Subcutaneous abdominal adipose tissue (tissue), 5 donors: ENCODE data around the gene PLET1.

Experiments used
- H3K27ac ChIP-seq: one replicate; pipeline ENCODE4 v1.7.0; 2013; ENCODE audit warnings: low read depth, mild to moderate bottlenecking, inconsistent platforms, low read length, moderate library complexity
- H3K27me3 ChIP-seq, 5 donors: one replicate each; pipeline ENCODE4 v1.7.0; 2013; ENCODE audit warnings: low read length in 5 of 5, inconsistent platforms in 1 of 5; ENCODE audit not compliant: control insufficient read depth in 5 of 5, insufficient read depth in 4 of 5
- H3K36me3 ChIP-seq, 5 donors: one replicate each; pipeline ENCODE4 v1.7.0; 2013; ENCODE audit warnings: low read length in 5 of 5; ENCODE audit not compliant: control insufficient read depth in 5 of 5, insufficient read depth in 5 of 5
- H3K4me1 ChIP-seq, 5 donors: one replicate each; pipeline ENCODE4 v1.7.0; 2013; ENCODE audit warnings: low read length in 5 of 5, mild to moderate bottlenecking in 3 of 5, moderate library complexity in 1 of 5; ENCODE audit not compliant: control insufficient read depth in 5 of 5, insufficient read depth in 5 of 5
- H3K4me3 ChIP-seq, 5 donors: one replicate each; pipeline ENCODE4 v1.7.0; 2013; ENCODE audit warnings: low read length in 5 of 5, low read depth in 1 of 5
- H3K9ac ChIP-seq, 5 donors: one replicate each; pipeline ENCODE4 v1.7.0; 2013; ENCODE audit warnings: low read length in 5 of 5, mild to moderate bottlenecking in 4 of 5, moderate library complexity in 3 of 5
- H3K9me3 ChIP-seq, 5 donors: one replicate each; pipeline ENCODE4 v1.7.0; 2013; ENCODE audit warnings: low read length in 5 of 5; ENCODE audit not compliant: control insufficient read depth in 5 of 5
- donor health status: healthy.
- donor health status: healthy.
- donor health status: healthy.
- donor health status: healthy.
- donor health status: healthy.

Gene PLET1, protein sequence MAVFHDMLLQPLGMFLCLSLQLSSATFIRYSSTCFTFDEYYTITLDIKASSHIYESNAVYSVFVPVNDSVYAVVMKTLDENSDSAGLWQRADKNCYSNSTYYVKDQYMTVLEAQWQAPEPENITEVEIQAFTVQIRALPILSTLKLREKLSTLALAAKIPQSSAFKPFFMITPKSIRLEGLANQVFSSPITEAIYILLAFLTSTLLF

DNA sequence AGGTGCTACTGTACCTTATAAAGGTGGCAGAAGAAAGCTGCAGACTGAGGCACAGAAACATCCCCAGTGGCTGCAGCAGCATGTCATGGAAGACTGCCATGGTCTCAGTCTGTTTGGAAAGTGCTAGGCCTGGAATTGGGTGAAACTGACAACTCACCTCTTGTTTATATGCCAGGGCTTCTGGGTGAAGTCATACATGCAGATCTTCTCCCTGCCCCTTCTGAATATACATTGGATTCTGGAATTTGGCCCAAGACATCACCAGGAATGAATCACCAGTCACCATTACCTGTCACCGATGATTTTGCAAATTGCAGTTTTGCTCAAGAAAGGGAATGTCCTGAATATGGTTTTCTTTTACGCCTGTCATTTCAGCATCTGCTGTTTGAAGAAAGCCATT is at the start of gene PLET1:
PLET1 (minus strand) TSS at position 371 of the 400 bp plus-strand sequence; CDS start at position 100, 271 bp downstream.
- Histone ChIP-seq H3K27ac (no peak within 1 kb of the TSS), H3K27me3 (no peaks in the 10 kb centered on the region), H3K9me3 (no peaks in the 10 kb centered on the region), H3K36me3 (peaks cover 0 to 6% (median 0%) of the 10 kb centered on the region in 5 donors), H3K4me1 (no peaks in the 10 kb centered on the region), H3K4me3 (no peak within 1 kb of the TSS), H3K9ac (no peak within 1 kb of the TSS)

DNA sequence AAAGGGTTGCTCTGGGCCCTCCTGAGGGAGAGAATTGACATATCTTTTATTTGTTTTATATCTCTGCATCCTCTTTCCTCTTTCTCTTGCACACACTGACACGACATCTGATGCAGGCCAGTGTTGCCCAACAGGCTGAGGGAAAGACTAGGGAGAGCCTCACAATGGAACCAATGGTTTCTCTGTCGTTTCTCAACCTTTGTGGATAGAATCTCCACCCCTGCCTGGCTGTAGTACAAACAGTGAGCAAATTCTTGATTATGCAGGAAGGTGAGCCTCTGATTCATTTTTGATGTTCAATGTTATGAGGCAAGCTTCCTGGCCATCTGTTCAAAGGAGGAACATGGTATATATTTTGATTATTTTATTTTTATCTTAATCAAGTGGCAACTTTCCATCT is 49.8 kb upstream of the PLET1 start:
- no peak overlapping the region for H3K9ac ChIP-seq
- no peaks in the 10 kb centered on the region for H3K36me3 ChIP-seq
- peaks cover 0 to 5% (median 4%) of the 10 kb centered on the region in 5 donors for H3K4me1 ChIP-seq
- peaks cover 0 to 6% (median 0%) of the 10 kb centered on the region in 5 donors for H3K9me3 ChIP-seq
- H3K27me3 ChIP-seq = no peaks in the 10 kb centered on the region
- no peak overlapping the region for H3K27ac ChIP-seq
- no peak overlapping the region for H3K4me3 ChIP-seq

DNA sequence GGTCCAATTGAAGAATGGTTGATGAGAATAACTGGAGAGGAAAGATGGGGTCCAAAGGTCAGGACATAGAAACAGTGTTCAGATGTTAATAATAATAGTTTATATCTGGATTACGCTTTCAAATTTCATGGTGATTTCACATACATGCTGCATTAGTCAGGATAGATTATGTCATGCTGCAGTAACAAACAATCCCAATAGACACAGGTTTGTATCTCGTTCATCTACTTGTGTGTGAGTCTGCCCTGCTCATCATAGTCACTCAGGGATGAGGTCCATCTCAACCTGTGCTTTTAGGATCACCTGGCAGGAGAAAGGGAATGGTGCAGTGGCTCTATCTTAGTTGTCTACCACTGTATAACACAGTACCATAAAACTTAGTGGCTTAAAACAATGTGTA is 48.0 kb upstream of the PLET1 start:
- H3K27ac ChIP-seq = no peak overlapping the region
- no peaks in the 10 kb centered on the region for H3K27me3 ChIP-seq
- H3K4me1 ChIP-seq = peaks cover 0 to 11% (median 11%) of the 10 kb centered on the region in 5 donors
- no peaks in the 10 kb centered on the region for H3K36me3 ChIP-seq
- no peak overlapping the region for H3K9ac ChIP-seq
- no peak overlapping the region for H3K4me3 ChIP-seq
- H3K9me3 ChIP-seq = peaks cover 0 to 6% (median 0%) of the 10 kb centered on the region in 5 donors

DNA sequence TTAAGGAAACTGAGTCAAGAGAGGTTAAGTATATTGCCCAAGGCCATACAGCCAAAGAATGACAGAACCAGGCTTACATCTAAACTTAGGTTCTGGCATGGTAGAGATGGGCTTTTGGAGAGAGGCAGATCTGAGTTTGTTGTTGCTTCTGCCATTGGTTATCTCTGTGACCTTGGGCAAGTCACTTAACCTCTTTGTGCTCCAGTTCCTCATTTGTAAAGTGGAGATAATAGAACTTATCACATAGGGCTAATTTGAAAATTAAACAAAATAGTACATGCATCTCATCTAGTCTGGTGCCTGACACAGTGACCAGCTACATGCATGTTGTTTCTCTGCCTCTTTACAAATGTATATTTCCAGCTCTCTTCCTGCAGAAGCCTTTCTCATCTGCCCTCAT is 47.0 kb upstream of the PLET1 start:
- H3K9ac ChIP-seq = no peak overlapping the region
- H3K4me3 ChIP-seq = no peak overlapping the region
- H3K36me3 ChIP-seq = no peaks in the 10 kb centered on the region
- no peak overlapping the region for H3K27ac ChIP-seq
- H3K4me1 ChIP-seq = peaks cover 0 to 13% (median 11%) of the 10 kb centered on the region in 5 donors
- peaks cover 0 to 6% (median 0%) of the 10 kb centered on the region in 5 donors for H3K9me3 ChIP-seq
- H3K27me3 ChIP-seq = no peaks in the 10 kb centered on the region

DNA sequence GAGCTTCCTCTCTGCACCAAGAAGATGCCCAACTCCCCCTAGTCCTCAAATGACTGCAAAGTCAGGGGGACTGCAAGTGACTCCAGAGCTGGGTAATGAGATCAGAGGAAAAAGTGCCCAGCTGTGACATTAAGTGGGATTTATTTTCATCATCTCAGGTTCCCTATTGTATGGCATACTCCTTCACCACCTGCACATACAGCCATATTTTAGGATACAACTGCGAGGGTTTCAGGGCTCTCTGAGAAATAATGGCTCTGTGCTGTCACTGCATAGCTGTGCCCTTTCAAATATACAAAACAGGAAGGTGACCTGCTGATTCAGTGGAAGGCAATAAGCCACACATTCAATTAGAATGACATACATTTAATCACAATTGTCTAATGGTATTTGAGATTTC is 45.6 kb upstream of the PLET1 start:
- peaks cover 0 to 6% (median 0%) of the 10 kb centered on the region in 5 donors for H3K9me3 ChIP-seq
- peaks cover 0 to 19% (median 17%) of the 10 kb centered on the region in 5 donors for H3K4me1 ChIP-seq
- no peak overlapping the region for H3K9ac ChIP-seq
- no peaks in the 10 kb centered on the region for H3K27me3 ChIP-seq
- H3K4me3 ChIP-seq = no peak overlapping the region
- no peaks in the 10 kb centered on the region for H3K36me3 ChIP-seq
- no peak overlapping the region for H3K27ac ChIP-seq

DNA sequence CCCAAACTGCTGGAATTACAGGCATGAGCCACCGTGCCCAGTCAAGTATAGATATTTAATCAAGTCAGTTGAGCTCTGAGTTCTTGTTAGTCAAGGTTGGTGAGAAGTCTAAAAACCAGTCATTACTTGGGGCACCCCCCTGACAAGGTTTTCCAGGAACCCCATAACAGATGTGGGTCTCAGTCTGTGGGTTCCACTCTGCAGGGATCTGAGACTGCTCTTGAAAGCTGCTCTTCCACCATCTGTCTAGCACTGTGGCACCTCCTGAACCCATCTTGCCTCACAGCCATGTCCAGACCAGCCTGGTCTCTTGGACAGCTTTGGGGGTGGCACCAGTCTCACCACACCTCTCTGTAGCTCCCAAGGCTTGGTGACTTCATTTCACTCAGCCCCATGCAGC is 44.3 kb upstream of the PLET1 start:
- H3K9ac ChIP-seq = no peak overlapping the region
- H3K27ac ChIP-seq = no peak overlapping the region
- peaks cover 0 to 19% (median 17%) of the 10 kb centered on the region in 5 donors for H3K4me1 ChIP-seq
- H3K9me3 ChIP-seq = peaks cover 0 to 6% (median 0%) of the 10 kb centered on the region in 5 donors
- no peaks in the 10 kb centered on the region for H3K36me3 ChIP-seq
- no peaks in the 10 kb centered on the region for H3K27me3 ChIP-seq
- no peak overlapping the region for H3K4me3 ChIP-seq

DNA sequence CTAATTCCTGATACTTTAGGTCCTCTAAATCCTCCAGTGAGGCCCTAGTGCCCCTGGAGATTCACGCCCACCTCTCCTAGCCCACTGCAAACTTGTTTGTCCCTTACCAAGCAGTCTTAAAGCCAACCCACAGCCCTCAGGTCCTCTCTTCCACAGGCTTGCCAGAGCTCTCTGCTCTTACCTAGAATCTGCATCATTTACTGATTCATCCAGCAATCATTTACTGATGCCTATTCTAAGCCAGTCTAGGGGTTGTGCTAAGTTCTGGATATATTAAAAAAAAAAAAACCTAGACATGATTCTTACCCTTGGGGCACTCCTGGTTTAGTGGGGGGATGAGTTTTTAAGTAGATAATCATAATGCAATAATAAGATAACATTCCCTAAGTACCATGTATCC is 43.0 kb upstream of the PLET1 start:
- Histone ChIP-seq H3K9me3 (peaks cover 0 to 3% (median 0%) of the 10 kb centered on the region in 5 donors), H3K4me1 (peaks cover 0 to 22% (median 17%) of the 10 kb centered on the region in 5 donors)

DNA sequence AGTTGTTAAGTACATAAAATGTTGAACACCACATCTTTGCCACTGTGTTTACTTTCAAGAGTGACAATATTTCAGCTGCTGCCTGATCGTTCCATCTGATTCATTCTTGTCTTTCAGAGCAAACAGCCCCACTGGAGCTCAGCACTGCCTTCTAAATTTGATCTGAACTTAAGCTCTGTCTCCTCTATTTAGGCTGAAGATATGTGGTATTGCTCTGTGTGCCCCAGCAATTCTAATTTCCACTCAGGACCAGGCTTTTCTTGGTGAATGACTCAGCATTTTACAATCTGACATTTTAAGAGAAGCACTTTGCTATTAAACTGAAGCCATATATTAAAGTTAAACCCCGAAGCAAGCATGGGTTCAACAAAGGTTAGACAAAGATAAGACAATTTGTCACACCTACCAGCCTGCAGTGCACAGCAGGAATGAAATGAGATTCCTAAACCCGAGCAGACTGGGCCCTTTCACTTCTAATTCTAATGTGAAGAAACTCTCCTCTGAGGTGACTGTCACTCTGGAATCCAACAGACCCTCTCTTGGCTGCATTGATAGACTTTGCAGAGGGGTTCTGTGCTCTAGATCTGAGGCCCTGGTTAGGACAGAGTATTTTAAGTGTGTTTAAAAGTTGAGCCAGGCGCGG is 41.7 kb upstream of the PLET1 start:
- Histone ChIP-seq H3K27ac (no peak overlapping the region), H3K4me3 (no peak overlapping the region), H3K9me3 (no peaks in the 10 kb centered on the region), H3K36me3 (peaks cover 0 to 4% (median 0%) of the 10 kb centered on the region in 5 donors), H3K4me1 (peaks cover 0 to 24% (median 17%) of the 10 kb centered on the region in 5 donors), H3K27me3 (no peaks in the 10 kb centered on the region), H3K9ac (no peak overlapping the region)

More for the DNA sequence above, 43.0 kb upstream of the PLET1 start:
- no peak overlapping the region for H3K27ac ChIP-seq
- H3K36me3 ChIP-seq = no peaks in the 10 kb centered on the region
- H3K9ac ChIP-seq = no peak overlapping the region
- H3K27me3 ChIP-seq = no peaks in the 10 kb centered on the region
- H3K4me3 ChIP-seq = no peak overlapping the region

DNA sequence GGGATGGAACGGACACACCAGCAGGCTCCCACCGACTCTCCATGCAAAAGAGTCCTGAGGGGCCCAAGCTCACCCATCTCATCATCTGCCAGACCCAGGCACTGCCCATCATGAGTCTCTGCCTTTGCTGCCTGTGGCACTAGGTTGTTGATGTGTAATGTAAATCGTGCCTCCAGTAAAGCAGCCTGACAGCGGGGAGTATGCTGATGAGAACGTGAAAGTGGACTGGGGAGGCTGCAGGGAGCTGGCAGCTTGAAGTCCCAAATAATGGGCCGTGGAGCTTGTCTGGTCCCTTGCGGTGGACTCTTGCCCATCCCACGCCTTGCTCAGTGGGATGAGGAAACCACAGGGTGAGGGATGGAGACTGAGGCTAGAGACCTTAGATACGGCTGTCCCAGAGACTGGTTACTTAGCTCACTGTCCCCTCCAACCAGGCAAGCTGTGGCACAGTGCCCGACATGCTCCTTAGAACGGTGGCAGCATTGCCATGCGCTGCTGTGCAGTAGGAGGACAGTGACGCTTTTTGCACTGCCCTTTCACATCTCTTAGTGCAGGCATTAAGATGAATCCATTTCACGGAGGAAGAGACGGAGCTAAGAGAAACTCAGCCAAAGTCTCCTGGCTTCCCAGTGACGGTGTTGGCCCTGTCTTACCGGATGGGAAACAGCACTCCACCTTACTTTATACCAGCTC is 39.6 kb upstream of the PLET1 start:
- Histone ChIP-seq H3K36me3 (peaks cover 0 to 5% (median 4%) of the 10 kb centered on the region in 5 donors), H3K27ac (no peak overlapping the region), H3K9ac (no peak overlapping the region), H3K27me3 (no peaks in the 10 kb centered on the region), H3K4me3 (no peak overlapping the region), H3K9me3 (no peaks in the 10 kb centered on the region), H3K4me1 (peaks cover 0 to 18% (median 11%) of the 10 kb centered on the region in 5 donors)

DNA sequence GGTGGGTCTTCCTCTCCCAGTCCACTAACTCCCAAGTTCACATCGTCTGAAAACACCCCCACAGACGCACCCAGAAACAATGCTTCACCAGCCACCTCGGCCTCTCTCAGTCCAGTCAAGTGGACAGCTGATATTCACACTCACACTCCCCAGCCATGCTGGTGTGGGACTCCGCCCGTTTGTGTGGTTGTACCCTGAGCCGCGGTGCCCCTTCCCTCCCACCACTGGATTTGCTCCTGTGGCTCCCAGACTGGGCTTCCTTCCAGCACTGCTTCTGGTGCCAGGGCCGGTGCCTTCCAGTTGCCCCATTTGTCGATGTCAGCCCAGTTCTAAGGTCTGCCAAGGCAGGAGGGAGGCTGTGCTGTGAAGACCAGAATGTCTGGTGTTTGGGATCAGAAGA is 37.9 kb upstream of the PLET1 start:
- H3K27me3 ChIP-seq = no peaks in the 10 kb centered on the region
- no peaks in the 10 kb centered on the region for H3K9me3 ChIP-seq
- no peak overlapping the region for H3K4me3 ChIP-seq
- H3K4me1 ChIP-seq = peaks cover 0 to 19% (median 14%) of the 10 kb centered on the region in 5 donors
- no peak overlapping the region for H3K9ac ChIP-seq
- no peak overlapping the region for H3K27ac ChIP-seq
- H3K36me3 ChIP-seq = peaks cover 0 to 5% (median 4%) of the 10 kb centered on the region in 5 donors
